Jurkat, Clone E6-1 (cell line): ENCODE measurements around the gene CACNA1B.
"Not testable (repeated sequence)": the region's sequence is repeated elsewhere in the genome, so short reads cannot be mapped to it uniquely, and the experiment has no call there.

Experiments
- DNase-seq: peaks from one replicate; pipeline ENCODE4 v3.0.0-alpha.2; 2011; ENCODE audit warnings: low read depth, low spot score
- H3K4me3 ChIP-seq: 2 replicates; pipeline ENCODE4 v1.5.1; 2011; ENCODE audit warnings: mild to moderate bottlenecking, low read length, control low read depth, moderate library complexity

Gene CACNA1B

DNA sequence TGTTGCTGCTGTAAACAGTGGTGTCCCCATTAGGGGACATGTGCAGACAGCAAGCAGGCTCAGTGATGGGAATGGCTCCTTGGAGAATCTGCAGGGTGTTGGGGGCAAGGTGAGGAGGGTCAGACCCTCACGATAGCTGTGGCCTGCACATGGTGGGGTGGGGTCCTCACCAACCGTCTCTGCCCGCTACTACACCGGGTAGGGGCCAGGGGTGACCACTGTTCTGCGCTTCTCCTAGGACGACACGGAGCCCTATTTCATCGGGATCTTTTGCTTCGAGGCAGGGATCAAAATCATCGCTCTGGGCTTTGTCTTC is 4.9 kb downstream of the CACNA1B start:
- H3K4me3 ChIP-seq, result no peak overlapping the region
- DNase-seq, result no peak

DNA sequence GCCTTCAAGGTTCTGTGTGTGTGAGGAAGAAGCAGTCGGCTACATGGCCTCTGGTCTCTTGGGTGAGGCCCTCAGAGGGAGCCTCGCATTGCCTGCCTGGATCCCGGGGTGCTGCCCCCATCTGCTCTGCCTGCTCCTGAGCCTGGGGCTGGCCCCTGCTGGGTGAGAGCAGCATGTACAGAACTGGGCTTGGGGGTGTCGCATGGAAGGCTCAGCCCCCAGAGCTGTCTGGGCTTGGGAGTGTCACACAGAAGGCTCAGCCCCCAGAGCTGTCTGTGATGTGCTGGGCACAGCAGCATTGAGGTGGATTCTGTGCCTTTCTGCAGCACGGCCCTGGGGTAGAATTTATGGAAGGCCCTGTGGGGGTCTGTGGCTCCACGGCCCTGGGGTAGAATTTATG is 6.4 kb downstream of the CACNA1B start:
- H3K4me3 ChIP-seq, DNase-seq: not testable (repeated sequence)

DNA sequence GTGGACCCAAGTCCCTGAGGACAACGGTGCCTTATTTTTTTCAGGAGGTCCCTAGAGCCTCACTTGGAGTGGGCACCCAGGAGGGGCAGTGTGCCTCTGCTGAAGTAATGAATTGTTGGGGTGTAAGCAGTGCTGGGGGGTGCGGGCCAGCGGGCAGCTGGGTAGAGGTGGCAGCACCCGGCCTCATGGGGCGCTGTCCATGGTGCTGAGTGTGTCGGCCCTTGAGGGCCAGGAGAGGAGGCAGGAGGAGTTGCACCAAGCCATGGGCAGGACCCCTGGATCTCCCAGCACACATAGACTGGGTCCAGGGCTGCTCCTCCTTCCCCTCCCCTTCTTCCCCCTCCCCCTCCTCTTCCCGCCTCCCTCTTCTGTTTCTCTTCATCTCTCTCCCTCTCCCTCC is 7.0 kb downstream of the CACNA1B start:
- not testable (repeated sequence) for H3K4me3 ChIP-seq, DNase-seq

DNA sequence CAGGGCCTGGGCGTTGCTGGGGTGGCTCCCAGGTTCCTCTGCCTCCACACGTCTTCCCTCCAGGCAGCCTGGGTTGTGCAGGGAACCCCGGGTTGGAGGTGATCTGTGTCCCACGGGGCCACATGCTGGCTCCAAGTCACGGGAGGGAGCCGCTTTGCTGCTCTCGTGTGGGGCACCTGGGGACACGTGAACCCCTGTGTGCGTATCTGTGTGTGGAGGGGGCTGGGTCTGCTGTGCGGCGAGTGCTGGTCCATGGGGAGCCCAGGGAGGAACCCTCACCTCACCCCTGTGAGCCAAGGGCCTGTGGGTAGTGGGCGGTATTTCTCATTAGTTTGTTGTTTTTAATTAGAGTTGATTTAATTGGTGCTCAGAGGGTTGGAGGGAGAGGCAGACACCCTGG is 7.5 kb downstream of the CACNA1B start:
- DNase-seq, H3K4me3 ChIP-seq: not testable (repeated sequence)

DNA sequence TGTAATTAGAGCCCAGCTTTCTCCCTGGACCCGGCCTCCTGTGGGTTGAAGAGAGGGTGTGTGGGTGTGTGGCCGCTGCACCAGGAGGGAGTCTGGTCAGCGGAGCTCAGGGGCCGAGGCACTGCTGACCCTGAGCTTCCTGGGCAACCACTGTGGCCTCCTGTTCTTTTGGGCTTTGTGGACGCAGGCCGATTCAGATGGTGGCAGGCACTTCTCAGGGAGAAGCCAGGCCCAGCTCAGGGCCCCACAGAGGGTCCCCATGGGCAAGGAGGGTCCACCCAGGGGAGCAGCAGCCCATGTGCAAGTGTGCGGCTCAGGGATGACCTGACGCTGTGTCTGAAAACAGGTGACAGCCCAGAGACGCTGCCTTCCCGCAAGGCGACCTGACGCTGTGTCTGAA is 11.0 kb downstream of the CACNA1B start:
- not testable (repeated sequence) for DNase-seq, H3K4me3 ChIP-seq

DNA sequence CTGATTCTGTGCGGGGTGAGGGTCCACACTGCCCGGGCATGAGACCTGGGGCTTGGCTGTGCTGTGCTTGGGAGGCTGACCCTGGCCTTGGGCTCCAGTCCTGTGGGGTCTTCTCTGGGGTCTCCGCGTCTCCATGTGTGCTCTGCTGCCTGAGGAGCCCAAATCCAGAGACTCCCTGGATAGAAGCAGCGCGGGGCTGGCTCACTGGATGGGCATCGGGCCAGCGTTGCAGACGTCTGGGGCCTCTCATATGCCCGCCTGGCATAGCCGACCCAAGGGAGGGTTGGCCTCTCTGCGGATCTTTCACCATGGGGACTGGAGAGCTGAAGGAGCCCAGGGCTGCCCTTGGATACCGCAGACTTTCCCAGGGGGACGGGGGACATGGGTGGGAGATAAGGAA is 12.4 kb downstream of the CACNA1B start:
- not testable (repeated sequence) for DNase-seq

DNA sequence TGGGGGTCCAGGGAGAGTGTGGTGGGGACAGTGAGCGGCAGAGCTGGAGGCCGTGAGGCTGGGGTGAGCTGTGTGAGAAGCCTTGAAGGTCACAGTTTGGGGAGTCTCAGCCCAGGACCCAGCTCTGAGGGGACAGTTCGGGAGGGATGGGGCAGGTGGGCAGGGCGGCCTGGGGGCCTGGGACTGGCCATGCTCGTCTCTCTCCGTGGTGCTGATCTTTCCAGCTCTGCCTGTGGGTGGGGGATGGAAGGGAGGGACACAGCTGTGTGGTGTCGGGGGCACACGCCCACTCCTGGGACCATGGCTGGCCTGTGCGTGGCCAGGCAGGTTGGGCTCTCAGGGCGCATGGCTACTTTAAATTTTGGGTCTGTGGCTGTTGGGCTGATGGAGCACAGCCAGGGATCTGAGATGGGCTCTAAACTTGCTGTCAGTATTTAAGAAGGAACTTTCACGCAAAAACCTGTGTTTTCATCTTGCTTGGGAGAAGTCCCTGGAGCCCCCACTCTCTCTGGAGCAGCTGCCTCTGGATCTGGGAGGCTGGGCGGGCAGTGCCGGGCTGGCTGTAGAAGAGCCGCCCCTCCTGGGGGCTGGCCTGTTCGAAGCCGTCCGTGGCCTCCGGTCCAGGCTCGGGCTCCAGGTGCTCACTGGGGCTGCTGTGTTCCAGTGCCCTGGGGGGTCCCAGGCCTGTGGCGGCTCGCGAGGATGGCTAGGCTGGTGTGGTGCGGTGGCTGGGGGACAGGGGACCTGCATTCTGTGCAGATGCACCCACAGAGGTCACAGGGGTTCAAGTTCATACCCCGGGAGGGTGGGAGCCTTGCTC is 13.4 kb downstream of the CACNA1B start:
- not testable (repeated sequence) for H3K4me3 ChIP-seq, DNase-seq

More for the DNA sequence above, 12.4 kb downstream of the CACNA1B start:
- not testable (repeated sequence) for H3K4me3 ChIP-seq

DNA sequence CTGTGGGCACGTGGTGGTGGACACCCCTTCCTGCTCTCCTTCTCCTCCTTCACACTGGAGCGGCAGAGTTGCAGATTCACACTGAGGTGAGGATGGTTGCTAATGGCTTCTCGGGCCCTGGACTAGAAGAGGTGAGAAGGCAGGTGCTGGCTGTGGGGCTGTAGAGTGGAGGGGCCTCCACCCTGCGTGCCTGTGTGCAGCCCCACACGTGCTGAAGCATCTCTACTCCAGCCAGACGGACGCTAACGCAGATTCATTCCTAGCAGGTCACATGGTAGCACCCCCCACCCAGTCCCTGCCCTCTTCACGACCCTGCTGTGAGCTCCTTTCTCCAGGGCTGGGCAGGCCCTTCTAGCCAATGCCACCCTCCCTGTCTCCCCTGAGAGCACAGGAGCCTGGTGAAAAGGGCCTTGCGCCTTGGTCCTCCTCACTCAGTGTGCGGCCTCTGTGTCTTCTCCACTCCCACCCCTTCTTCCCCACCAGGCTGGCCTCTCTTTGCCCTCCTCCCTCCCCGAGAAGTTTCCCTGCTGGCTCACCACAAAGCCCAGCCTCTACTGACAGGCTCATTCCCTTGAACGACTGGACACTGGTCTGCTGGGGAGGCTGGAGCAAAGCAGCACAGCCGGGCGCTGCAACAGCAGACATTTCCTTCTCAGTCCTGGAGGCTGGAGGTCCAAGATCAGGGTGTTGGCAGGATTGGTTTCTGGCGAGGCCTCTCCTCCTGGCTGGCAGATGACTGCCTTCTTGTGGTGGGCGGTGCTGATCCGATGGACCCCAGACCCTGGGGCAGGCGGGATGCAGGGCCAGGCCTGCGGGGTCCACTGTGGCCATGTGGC is 14.2 kb downstream of the CACNA1B start:
- DNase-seq, result no peak
- no peak overlapping the region for H3K4me3 ChIP-seq

DNA sequence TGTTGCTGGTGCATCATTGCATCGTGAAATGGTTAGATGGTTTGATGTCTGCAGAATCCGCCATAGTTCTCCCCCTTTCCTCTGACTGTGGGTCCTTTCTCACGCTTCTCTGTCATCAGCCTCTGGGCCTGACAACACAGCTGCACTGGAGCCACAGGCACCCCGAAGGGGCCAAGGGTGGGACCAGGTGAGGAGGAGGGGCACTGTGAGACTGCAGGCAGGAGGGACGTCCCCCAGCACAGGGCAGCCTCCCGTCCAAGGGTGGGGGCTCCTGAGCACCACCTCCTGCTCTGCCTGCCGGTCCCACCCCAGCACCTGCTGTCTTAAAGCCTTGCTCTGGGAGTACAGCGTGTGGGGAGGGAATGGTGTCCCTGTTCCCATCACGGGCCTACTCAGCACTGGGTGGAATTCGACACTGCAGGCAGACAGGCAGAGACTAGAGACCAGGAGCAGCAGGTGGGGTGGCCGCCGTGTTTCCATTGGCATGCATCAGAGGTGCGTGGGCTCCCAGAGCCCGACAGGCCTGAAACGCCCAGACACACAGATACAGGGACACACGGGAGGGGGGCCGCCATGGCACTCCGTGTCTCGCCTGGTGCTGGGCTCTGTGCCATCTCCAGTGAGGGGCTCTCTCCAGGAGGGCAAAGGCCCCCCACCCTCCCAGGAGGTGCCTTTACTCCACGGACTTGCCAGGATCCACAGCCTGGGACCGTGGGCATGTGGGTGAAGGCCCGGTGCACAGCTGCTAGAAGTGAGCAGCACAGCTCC is 15.0 kb downstream of the CACNA1B start:
- no peak for DNase-seq
- H3K4me3 ChIP-seq, result no peak overlapping the region

DNA sequence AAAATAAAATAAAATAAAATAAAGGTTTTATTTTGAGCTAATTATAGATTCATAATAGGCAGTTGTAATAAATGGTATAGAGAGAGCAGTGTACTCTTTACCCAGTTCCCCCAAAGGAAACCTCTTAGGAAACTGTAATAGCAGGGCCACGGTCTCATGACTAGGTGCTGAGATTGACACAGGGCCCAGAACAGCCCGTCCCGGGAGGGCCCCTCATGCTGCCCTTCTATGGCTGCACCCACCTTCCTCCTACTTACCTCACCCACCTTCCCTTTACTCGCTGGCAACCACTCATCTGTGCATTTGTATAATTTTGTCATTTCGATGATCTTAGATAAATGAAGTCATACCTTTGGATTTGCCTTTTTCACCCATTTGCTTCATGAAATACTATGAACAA is 16.1 kb downstream of the CACNA1B start:
- DNase-seq, result no peak

DNA sequence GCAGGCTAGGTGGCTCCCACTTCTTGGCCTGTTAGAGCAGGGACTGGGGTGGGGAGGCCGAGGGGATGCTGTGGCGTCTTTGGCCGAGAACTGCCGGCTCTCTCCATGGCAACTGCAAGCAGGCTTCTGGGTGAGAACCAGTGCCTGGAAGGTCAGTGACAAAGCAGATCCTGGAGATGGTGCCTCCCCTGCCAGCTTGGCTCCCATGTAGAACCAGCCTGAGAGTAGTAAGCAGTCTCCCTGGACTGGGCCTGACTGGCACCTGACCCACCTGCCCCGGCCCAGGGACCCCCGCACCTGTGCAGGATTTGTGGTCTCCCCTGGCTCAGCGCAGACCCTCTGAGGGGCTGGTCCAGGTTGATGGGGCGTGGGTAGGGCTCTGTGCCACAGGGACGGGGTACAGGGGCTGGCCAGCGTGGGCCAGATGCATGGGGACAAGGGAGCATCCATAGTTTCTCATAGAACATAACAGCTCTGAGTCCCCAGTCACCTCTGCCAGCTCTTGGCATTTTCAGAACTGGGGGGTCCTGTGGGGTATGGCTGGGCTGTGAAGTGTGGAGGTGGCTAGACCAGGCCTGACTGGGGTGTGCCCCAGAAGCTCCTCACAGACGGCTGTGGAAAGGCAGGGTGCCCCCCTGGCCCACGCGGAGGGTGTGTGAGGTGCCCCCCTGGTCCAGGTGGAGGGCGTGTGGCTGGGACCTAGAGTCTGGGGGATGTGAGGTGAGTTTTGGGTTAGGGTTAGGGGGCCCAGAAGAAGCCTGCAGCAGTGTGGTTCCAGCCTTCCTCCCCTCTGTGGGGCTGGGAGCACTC is 22.2 kb downstream of the CACNA1B start:
- H3K4me3 ChIP-seq, result no peak overlapping the region
- DNase-seq, result no peak

More for the DNA sequence above, 16.1 kb downstream of the CACNA1B start:
- H3K4me3 ChIP-seq, result no peak overlapping the region

DNA sequence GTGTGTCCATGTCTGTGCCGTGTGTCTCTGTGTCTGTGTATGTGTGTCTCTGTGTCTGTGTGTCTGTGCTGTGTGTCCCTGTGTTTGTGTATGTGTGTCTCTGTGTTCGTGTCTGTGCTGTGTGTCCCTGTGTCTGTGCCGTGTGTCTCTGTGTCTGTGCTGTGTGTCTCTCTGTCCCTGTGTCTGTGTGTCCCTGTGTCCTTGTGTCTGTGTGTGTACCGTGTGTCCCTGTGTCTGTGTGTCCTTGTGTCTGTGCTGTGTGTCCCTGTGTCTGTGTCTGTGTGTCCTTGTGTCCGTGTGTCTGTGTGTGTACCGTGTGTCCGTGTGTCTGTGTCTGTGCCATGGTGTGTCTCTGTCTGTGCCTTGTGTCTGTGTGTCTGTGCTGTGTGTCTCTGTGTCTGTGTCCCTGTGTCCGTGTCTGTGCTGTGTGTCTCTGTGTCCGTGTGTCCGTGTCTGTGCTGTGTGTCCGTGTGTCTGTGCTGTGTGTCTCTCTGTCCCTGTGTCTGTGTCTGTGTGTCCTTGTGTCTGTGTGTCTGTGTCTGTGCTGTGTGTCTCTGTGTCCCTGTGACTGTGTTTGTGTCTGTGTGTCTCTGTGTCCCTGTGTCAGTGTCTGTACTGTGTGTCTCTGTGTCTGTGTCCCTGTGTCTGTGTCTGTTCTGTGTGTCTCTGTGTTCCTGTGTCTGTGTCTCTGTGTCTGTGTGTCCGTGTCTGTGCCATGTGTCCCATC is 23.2 kb downstream of the CACNA1B start:
- H3K4me3 ChIP-seq, result no peak overlapping the region
- no peak for DNase-seq

DNA sequence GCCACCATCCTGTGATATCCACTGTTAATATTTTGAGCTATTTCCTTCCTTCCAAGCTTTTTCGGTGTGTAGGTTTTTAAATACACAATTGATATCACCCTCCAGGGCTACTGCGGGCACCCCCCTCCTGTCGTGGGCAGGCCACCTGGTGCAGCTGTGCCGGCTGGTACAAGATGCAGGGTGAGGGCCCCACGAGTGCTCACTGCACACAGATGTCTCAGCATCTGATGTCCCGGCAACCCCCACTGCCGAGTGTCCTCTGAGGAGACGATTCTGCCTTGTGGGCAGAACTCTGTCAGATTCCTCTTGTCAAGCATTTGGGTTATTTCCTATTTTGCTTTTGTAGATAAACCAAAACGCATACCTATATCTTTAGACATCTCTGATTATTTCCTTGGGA is 25.1 kb downstream of the CACNA1B start:
- no peak overlapping the region for H3K4me3 ChIP-seq
- no peak for DNase-seq

DNA sequence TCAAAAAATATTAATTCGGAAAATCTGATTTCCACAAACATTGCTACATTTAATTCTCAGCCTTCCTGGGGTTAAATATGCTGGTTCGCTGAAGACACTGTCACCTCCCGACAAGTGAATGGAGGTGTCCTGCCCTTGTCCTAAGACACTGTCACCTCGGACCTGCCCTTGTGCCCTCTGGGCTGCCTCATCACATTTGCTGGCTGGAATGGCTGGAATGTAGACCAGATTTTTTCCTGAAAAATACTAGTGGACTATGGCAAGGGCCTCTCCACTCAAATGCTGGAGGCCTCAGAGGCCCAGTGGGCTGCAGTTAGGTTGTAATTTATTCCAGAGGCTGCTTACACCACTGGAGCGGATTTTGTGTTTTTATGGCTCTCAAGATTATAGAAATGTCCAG is 28.2 kb downstream of the CACNA1B start:
- no peak overlapping the region for H3K4me3 ChIP-seq

DNA sequence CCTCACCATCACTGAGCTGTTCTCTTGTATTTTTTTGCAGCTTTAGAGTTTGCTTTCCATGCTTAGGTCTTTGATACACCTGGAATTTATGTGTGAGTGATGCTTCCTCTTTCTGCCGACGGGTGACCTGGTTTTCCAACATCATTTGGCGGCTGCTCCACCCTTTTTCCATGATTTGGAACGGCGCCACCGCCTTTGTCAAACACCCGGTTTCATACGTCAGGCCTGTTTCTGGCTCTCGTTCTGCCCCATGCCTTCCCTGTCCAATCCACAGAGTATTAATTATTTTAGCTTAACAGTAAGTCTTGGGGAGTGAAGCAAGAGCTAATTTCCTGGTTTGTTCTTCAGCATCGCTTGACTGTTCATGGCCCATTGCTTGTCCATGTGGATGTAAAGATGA is 30.2 kb downstream of the CACNA1B start:
- DNase-seq, result no peak
- no peak overlapping the region for H3K4me3 ChIP-seq

More for the DNA sequence above, 28.2 kb downstream of the CACNA1B start:
- no peak for DNase-seq

DNA sequence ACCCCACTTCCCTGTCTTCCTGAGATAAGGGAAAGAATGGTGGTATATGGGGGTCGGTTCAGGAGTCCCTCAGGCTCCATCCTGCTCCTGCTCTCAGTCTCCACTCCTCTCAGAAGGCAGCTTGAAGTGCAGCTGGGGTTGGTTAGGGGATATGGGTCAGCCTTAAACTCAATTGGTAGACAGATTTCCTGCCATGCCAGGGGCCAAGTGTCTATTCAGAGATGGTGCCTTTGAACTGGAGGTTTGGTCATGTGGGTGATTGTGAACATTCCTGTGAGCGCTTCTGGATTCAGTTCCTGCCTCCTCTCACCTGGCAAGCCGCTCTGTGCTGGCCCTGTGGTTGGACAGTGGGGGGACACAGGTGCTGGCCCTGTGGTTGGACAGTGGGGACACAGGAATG is 35.1 kb downstream of the CACNA1B start:
- no peak overlapping the region for H3K4me3 ChIP-seq
- no peak for DNase-seq

DNA sequence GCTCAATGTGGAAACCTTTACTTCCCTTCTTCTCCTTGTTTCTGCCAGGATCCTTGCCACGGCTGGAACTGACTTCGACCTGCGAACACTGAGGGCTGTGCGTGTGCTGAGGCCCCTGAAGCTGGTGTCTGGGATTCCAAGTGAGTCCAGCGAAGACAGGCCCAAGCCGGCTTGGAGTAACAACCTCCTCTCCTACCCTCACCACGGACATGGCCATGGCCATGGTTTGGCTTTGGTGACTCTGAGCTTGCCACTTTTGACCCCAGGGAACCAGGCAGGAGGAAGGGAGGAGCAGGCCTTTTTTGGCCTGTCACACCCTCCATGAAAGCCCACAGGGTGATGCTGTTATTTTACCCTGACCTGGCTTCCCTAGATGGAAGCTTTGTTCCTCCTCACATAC is 35.5 kb downstream of the CACNA1B start:
- DNase-seq, result no peak
- H3K4me3 ChIP-seq, result no peak overlapping the region
